GM12878 (cell line): ENCODE results near the gene PHOSPHO1. TPM values are rescaled to one million over a fixed set of nuclear protein-coding genes. Genes with fewer than 3 reads are reported as not detected.
A peak's percentile ranks its signal among the peaks of the same experiment; 100 is the strongest.

Experiments used
- CBFB ChIP-seq: IDR thresholded peaks from 2 replicates; pipeline ENCODE4 v1.6.1; 2016; ENCODE audit warnings: antibody characterized with exemption, low read depth
- EGR1 ChIP-seq, 2 experiments: IDR thresholded peaks; 1 replicate in 1 of 2; 2 replicates in 1 of 2; pipeline ENCODE4 v1.6.1; 2011 to 2012; ENCODE audit warnings: low read depth in 2 of 2, low read length in 2 of 2, borderline replicate concordance in 1 of 2, mild to moderate bottlenecking in 1 of 2, moderate library complexity in 1 of 2
- HDGF ChIP-seq: fragments of 450-650 bp; IDR thresholded peaks from 2 replicates; pipeline ENCODE4 v1.6.1; 2016; ENCODE audit warnings: antibody characterized with exemption
- IKZF1 ChIP-seq: fragments of 450-650 bp; conservative IDR thresholded peaks from 2 replicates; pipeline ENCODE4 v1.6.1; 2017; ENCODE audit warnings: antibody characterized with exemption, mild to moderate bottlenecking
- MEF2A ChIP-seq: IDR thresholded peaks from 2 replicates; pipeline ENCODE4 v1.6.1; 2011; ENCODE audit warnings: low read depth, mild to moderate bottlenecking, low read length, moderate library complexity; ENCODE audit not compliant: insufficient read depth
- MTA3 ChIP-seq: IDR thresholded peaks from 2 replicates; pipeline ENCODE4 v1.6.1; 2012; ENCODE audit warnings: low read length, inconsistent platforms, borderline replicate concordance
- MYB ChIP-seq: fragments of 150-350 bp; IDR thresholded peaks from 2 replicates; pipeline ENCODE4 v1.6.1; 2014; ENCODE audit warnings: mild to moderate bottlenecking, low read depth, low read length, borderline replicate concordance
- NFIC ChIP-seq: IDR thresholded peaks from 2 replicates; pipeline ENCODE4 v1.6.1; 2012; ENCODE audit warnings: low read depth, mild to moderate bottlenecking, inconsistent platforms, low read length, moderate library complexity
- NR2F1 ChIP-seq: fragments of 450-650 bp; conservative IDR thresholded peaks from 2 replicates; pipeline ENCODE4 v1.6.1; 2017; ENCODE audit warnings: mild to moderate bottlenecking
- POLR2A ChIP-seq: IDR thresholded peaks from 2 replicates; pipeline ENCODE4 v1.6.1; 2011; ENCODE audit warnings: low read depth, mild to moderate bottlenecking, low read length
- POLR2AphosphoS5 ChIP-seq: IDR thresholded peaks from 2 replicates; pipeline ENCODE4 v1.6.1; 2011; ENCODE audit warnings: mild to moderate bottlenecking, low read length, inconsistent platforms
- RAD51 ChIP-seq: fragments of 450-650 bp; IDR thresholded peaks from 2 replicates; pipeline ENCODE4 v1.6.1; 2016; ENCODE audit warnings: moderate library complexity, mild to moderate bottlenecking, inconsistent platforms
- RBBP5 ChIP-seq: fragments of 200-600 bp; sonication (generic); conservative IDR thresholded peaks from 2 replicates; pipeline ENCODE4 v1.6.1; 2016
- ZNF207 ChIP-seq: fragments of 450-650 bp; IDR thresholded peaks from 2 replicates; pipeline ENCODE4 v1.6.1; 2014; ENCODE audit warnings: antibody characterized with exemption, mild to moderate bottlenecking, borderline replicate concordance
- ZNF24 ChIP-seq: fragments of 450-650 bp; IDR thresholded peaks from 2 replicates; pipeline ENCODE4 v1.6.1; 2017; ENCODE audit warnings: antibody characterized with exemption, mild to moderate bottlenecking
- polyA plus RNA-seq, 11 experiments: library from polyadenylated mRNA; depleted of rRNA in 4 of 11; unstranded in 6 of 11; stranded (reverse) in 5 of 11; fragments of >200 nt; fragmentation: Nextera tagmentation in 4 of 11; fragmentation: Illumina TruSeq in 1 of 11; extraction: Ambion mirVana in 4 of 11; extraction: Trizol in 1 of 11; gene quantifications; 1 replicate in 1 of 11; 2 replicates in 10 of 11; pipeline versions ENCODE4 v1.2.1 to v1.2.3, GENCODE V29; 2011 to 2016; ENCODE audit warnings: inconsistent platforms in 2 of 11, missing spikeins in 2 of 11, low read depth in 1 of 11
- total RNA-seq, 4 experiments: library from RNA; depleted of rRNA in 3 of 4; stranded (reverse); fragments of >200 nt in 3 of 4; fragmentation: Illumina TruSeq in 1 of 4; extraction: Trizol in 1 of 4; gene quantifications; 2 replicates each; pipeline versions ENCODE4 v1.2.1 to v1.2.3, GENCODE V29; 2013 to 2021
- TF ChIP-seq, protein P1 (sequence below): fragments of 450-650 bp; IDR thresholded peaks from 2 replicates; pipeline ENCODE4 v1.6.1; 2014; ENCODE audit warnings: mild to moderate bottlenecking
- TF ChIP-seq, protein P2 (sequence below): fragments of 450-650 bp; conservative IDR thresholded peaks from 2 replicates; pipeline ENCODE4 v1.6.1; 2017; ENCODE audit warnings: mild to moderate bottlenecking, moderate library complexity
- TF ChIP-seq, protein P3 (sequence below): fragments of 450-650 bp; IDR thresholded peaks from 2 replicates; pipeline ENCODE4 v1.6.1; 2018; ENCODE audit warnings: mild to moderate bottlenecking, low read depth, moderate library complexity; ENCODE audit not compliant: partially characterized antibody
- TF ChIP-seq, protein P4 (sequence below): fragments of 450-650 bp; formaldehyde crosslinking; IDR thresholded peaks from 2 replicates; pipeline ENCODE4 v1.4.0; 2022; ENCODE audit warnings: mild to moderate bottlenecking, moderate library complexity

Gene PHOSPHO1
- total and polyA plus RNA-seq, 10 of the 15 experiments (the other 5 are each of a cell fraction or from before 2014, with no cell fraction given), result 0.03 to 1.5 (median 0.16) TPM; not detected in 2

DNA sequence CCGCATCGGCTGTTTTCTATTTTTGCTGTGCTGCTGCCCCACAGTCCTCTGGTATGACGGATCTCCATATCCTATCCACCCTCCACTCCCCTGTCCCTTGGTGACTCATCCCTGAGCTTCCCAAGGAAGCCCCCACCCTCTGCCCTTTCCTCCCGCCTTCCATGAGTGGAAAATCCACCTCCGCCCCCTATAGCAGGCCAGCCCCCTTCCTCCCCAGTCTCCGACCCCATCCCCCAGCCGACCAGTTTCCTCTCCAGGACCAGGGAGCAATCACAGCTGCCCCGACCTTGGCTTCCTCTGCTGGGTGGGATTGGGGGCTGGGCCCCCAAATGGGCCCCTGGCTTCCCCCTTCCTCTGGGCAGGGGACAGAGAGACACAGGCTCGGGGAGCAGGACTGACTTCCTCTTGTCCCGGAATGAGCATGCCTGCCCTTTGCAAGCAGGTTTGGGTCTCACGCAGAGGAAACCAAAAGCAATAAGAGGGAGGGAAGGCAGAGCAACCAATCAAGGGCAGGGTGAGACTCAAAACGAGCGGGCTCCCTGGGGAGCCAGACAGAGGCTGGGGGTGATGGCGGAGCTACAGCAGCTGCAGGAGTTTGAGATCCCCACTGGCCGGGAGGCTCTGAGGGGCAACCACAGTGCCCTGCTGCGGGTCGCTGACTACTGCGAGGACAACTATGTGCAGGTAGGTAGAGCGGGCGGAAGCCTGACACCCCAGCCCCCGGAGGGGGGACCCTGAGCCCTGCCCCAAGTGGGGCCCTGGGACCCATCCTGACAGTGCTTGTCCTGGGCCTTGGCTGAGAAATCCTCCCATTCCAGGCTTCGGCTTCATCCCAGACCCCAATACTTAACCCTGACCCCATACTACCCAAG, 20.2 kb downstream of the PHOSPHO1 start, which contains the start of the genes ABI3 and GNGT2 (continued):
- TF ChIP-seq, protein P1, sequence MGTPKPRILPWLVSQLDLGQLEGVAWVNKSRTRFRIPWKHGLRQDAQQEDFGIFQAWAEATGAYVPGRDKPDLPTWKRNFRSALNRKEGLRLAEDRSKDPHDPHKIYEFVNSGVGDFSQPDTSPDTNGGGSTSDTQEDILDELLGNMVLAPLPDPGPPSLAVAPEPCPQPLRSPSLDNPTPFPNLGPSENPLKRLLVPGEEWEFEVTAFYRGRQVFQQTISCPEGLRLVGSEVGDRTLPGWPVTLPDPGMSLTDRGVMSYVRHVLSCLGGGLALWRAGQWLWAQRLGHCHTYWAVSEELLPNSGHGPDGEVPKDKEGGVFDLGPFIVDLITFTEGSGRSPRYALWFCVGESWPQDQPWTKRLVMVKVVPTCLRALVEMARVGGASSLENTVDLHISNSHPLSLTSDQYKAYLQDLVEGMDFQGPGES, result no peak
- TF ChIP-seq ZNF207, result peak; percentile 23; the same call in 1 of the 2 replicates
- peak; percentile 54; the same call in 1 of the 2 replicates for TF ChIP-seq CBFB
- TF ChIP-seq MEF2A, result peak; percentile 42; the same call in 1 of the 2 replicates
- TF ChIP-seq MTA3, result no peak
- TF ChIP-seq RBBP5, result no peak
- TF ChIP-seq IKZF1, result peak; percentile 72
- no peak for TF ChIP-seq MYB
- TF ChIP-seq NR2F1, result 0 out of 2 replicates have a peak, but pooled peaks have one; percentile 63
- no peak for TF ChIP-seq RAD51
- TF ChIP-seq, protein P2, sequence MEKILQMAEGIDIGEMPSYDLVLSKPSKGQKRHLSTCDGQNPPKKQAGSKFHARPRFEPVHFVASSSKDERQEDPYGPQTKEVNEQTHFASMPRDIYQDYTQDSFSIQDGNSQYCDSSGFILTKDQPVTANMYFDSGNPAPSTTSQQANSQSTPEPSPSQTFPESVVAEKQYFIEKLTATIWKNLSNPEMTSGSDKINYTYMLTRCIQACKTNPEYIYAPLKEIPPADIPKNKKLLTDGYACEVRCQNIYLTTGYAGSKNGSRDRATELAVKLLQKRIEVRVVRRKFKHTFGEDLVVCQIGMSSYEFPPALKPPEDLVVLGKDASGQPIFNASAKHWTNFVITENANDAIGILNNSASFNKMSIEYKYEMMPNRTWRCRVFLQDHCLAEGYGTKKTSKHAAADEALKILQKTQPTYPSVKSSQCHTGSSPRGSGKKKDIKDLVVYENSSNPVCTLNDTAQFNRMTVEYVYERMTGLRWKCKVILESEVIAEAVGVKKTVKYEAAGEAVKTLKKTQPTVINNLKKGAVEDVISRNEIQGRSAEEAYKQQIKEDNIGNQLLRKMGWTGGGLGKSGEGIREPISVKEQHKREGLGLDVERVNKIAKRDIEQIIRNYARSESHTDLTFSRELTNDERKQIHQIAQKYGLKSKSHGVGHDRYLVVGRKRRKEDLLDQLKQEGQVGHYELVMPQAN, result peak; percentile 50; the same call in 1 of the 2 replicates
- TF ChIP-seq EGR1 (IDR thresholded peaks at IDR 0.05; ENCODE audit: borderline replicate concordance in 1 of 2, low read depth in 2 of 2, low read length in 2 of 2), result peak in 1 of 2 experiments; percentile 45; a peak in 1 of 3 replicates
- TF ChIP-seq NFIC, result no peak; the same call in 1 of the 2 replicates
- TF ChIP-seq POLR2A, result peak; percentile 97
- TF ChIP-seq, protein P3, sequence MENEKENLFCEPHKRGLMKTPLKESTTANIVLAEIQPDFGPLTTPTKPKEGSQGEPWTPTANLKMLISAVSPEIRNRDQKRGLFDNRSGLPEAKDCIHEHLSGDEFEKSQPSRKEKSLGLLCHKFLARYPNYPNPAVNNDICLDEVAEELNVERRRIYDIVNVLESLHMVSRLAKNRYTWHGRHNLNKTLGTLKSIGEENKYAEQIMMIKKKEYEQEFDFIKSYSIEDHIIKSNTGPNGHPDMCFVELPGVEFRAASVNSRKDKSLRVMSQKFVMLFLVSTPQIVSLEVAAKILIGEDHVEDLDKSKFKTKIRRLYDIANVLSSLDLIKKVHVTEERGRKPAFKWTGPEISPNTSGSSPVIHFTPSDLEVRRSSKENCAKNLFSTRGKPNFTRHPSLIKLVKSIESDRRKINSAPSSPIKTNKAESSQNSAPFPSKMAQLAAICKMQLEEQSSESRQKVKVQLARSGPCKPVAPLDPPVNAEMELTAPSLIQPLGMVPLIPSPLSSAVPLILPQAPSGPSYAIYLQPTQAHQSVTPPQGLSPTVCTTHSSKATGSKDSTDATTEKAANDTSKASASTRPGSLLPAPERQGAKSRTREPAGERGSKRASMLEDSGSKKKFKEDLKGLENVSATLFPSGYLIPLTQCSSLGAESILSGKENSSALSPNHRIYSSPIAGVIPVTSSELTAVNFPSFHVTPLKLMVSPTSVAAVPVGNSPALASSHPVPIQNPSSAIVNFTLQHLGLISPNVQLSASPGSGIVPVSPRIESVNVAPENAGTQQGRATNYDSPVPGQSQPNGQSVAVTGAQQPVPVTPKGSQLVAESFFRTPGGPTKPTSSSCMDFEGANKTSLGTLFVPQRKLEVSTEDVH, result no peak
- no peak for TF ChIP-seq HDGF
- TF ChIP-seq ZNF24, result no peak
- TF ChIP-seq, protein P4, sequence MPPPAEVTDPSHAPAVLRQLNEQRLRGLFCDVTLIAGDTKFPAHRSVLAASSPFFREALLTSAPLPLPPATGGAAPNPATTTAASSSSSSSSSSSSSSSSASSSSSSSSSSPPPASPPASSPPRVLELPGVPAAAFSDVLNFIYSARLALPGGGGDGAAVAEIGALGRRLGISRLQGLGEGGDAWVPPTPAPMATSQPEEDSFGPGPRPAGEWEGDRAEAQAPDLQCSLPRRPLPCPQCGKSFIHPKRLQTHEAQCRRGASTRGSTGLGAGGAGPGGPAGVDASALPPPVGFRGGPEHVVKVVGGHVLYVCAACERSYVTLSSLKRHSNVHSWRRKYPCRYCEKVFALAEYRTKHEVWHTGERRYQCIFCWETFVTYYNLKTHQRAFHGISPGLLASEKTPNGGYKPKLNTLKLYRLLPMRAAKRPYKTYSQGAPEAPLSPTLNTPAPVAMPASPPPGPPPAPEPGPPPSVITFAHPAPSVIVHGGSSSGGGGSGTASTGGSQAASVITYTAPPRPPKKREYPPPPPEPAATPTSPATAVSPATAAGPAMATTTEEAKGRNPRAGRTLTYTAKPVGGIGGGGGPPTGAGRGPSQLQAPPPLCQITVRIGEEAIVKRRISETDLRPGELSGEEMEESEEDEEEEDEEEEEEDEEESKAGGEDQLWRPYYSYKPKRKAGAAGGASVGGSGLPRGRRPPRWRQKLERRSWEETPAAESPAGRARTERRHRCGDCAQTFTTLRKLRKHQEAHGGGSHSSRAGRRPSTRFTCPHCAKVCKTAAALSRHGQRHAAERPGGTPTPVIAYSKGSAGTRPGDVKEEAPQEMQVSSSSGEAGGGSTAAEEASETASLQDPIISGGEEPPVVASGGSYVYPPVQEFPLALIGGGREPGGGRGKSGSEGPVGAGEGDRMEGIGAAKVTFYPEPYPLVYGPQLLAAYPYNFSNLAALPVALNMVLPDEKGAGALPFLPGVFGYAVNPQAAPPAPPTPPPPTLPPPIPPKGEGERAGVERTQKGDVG (CRISPR knock-in tag), result no peak
- TF ChIP-seq POLR2AphosphoS5, result peak; percentile 97
